Left kidney (tissue), 2 donors: Measurements from ENCODE around the gene PTPRO. TPM values are rescaled to one million over a fixed set of nuclear protein-coding genes. Genes with fewer than 3 reads are reported as not detected.
"Not testable (repeated sequence)": the region's sequence is repeated elsewhere in the genome, so short reads cannot be mapped to it uniquely, and the experiment has no call there.

ENCODE experiments used
- DNase-seq: peaks from one replicate; pipeline ENCODE4 v3.0.0-alpha.2; 2013
- polyA plus RNA-seq: library from polyadenylated mRNA; unstranded; fragments of 120-200 nt; gene quantifications from one replicate; pipeline ENCODE4 v1.2.1, GENCODE V29; 2013; ENCODE audit not compliant: insufficient read length

The PTPRO gene
- polyA plus RNA-seq, 1 donor, result 257 TPM

- no peak for DNase-seq
These were observed 279.0 kb downstream of the PTPRO start for GRCh38 chr12:15601210-15601800.

- no peak for DNase-seq
These were observed 279.9 kb downstream of the PTPRO start for GRCh38 chr12:15602051-15602672.

GRCh38 chr12:15603474-15604085, 281.3 kb downstream of the PTPRO start:
- no peak for DNase-seq

GRCh38 chr12:15605881-15606590, 283.7 kb downstream of the PTPRO start:
- no peak for DNase-seq

GRCh38 chr12:15608406-15608805, 286.1 kb downstream of the PTPRO start:
- no peak for DNase-seq

- no peak for DNase-seq
These were observed 286.6 kb downstream of the PTPRO start for GRCh38 chr12:15608941-15609340.

GRCh38 chr12:15613981-15614380, 291.7 kb downstream of the PTPRO start:
- no peak for DNase-seq

- DNase-seq, result not testable (repeated sequence)
These were observed 294.2 kb downstream of the PTPRO start for GRCh38 chr12:15616495-15616894.

- DNase-seq, result no peak
These were observed 298.6 kb downstream of the PTPRO start for GRCh38 chr12:15620741-15621539.

- no peak for DNase-seq
These were observed 302.8 kb downstream of the PTPRO start for GRCh38 chr12:15625075-15625474.

- DNase-seq, result no peak
These were observed 306.0 kb downstream of the PTPRO start for GRCh38 chr12:15627995-15628945.

- DNase-seq, result no peak
These were observed 306.8 kb downstream of the PTPRO start for GRCh38 chr12:15629108-15629507.

- DNase-seq, result no peak
These were observed 307.5 kb downstream of the PTPRO start for GRCh38 chr12:15629761-15630160.

- no peak for DNase-seq
These were observed 308.9 kb downstream of the PTPRO start for GRCh38 chr12:15631007-15631715.

- no peak for DNase-seq
These were observed 310.4 kb downstream of the PTPRO start for GRCh38 chr12:15632708-15633107.

GRCh38 chr12:15633201-15633600, 310.9 kb downstream of the PTPRO start:
- no peak for DNase-seq

- no peak for DNase-seq
These were observed 311.8 kb downstream of the PTPRO start for GRCh38 chr12:15634010-15634683.

GRCh38 chr12:15636060-15636890, 314.0 kb downstream of the PTPRO start:
- no peak for DNase-seq

- DNase-seq, result no peak
These were observed 315.9 kb downstream of the PTPRO start for GRCh38 chr12:15638231-15638630.
